Stimulated activated CD8-positive, alpha-beta memory T cell treated with anti-CD3 and anti-CD28 coated beads, Interleukin-12 subunit alpha, Interleukin-12 subunit beta, amount 100 ng/mL, for 4 hours (primary cell): ENCODE results near the gene XRCC5.
"Not testable (repeated sequence)": the region's sequence is repeated elsewhere in the genome, so short reads cannot be mapped to it uniquely, and the experiment has no call there.

Experiments used
- DNase-seq: peaks from one replicate; pipeline ENCODE4 v3.0.0-alpha.2; 2020; ENCODE audit warnings: low read depth

Gene XRCC5

DNA sequence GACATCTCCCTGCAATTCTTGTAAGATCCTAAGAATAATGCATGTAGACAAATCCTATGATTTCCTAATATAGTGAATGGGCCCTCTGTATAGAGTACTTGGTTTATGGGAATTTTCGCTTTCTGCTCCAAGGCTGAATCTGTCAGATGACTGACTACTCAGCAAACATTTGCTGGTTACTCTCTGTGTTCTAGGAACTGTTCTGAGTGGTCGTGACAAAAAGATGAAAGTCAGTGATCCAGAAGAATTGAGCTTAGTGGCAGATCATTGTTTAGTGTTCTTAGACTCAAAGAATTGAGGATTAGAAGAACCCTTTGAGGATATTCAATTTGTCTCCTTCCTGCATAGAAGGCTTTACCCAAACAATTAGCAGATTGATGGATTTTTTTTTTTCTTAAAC lies 10.0 kb downstream of the XRCC5 start:
- no peak for DNase-seq

DNA sequence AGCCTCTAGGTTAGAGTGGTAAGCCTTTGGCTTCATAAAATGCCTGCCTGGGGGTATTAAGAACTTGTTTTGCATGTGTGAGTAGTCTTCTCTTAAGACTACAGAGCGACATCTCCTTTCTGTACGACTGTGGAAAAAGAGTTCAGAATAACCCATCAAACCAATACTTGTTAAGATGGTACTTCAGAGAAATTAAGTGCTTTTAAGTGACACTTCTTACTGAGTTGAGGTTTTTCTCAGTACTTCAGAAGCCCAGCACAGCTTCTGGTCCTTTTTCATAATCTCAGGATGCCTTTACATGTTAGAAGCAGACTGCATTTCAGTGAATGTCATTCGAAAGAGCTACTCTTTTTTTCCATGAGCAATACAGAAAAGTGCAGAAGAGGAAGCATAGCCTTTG lies 10.8 kb downstream of the XRCC5 start:
- no peak for DNase-seq

DNA sequence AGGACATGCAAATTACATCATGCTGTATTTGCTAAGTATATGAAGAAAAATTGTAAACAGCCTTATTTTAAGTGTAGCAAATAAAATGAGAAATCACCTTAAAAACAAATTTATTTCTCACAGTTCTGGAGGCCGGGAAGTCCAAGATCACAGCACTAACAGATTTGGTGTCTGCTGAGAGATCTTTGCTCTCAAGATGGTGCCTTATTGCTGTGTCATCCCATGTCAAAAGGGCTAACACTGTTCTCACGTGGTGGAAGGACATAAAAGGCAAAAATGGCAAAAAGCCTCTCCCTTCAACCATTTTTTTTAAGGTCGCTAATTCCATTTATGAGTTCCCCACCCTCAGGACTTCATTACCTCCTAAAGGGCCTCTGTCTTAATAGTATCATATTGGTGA lies 12.1 kb downstream of the XRCC5 start:
- DNase-seq: no peak

DNA sequence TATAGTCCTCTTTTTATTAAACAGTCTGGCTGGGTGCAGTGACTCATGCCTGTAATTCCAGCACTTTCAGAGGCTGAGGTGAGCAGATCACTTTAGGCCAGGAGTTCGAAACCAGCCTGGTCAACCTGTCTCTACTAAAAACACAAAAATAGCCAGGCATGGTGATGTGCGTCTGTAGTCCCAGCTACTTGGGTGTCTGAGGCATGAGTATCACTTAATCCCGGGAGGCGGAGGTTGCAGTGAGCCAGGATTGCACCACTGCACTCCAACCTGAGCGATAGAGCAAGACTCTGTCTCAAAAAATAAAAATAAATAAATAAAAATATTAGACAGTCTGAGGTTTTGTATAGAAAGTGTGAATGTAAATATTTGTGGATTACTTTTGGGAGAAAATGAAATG lies 17.8 kb downstream of the XRCC5 start:
- DNase-seq: no peak

DNA sequence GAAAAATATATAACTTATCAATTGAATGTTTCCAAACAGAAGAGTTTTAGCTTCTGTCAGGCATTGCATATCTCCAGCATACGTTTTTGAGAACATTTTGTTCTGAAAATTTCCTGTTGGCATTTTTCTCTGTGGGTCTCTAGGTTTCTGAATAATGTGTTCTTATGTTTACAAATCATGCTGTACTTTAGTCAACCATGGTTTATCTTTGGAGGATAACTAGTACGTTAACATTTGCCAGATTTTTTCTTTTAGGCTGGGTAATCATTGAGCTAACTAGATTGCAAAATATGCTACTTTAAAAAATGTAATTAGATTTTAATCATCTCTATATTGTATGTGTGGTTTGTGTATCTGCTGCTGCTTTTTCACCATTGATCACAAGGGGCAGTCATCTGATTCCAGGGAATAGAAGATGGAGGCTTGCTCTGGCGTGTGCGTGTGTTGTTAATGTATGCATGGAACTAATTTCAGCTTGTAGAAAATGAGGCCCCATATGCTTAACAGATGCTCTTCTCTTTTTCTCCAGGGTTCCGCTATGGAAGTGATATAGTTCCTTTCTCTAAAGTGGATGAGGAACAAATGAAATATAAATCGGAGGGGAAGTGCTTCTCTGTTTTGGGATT lies 21.3 kb downstream of the XRCC5 start:
- DNase-seq: no peak

DNA sequence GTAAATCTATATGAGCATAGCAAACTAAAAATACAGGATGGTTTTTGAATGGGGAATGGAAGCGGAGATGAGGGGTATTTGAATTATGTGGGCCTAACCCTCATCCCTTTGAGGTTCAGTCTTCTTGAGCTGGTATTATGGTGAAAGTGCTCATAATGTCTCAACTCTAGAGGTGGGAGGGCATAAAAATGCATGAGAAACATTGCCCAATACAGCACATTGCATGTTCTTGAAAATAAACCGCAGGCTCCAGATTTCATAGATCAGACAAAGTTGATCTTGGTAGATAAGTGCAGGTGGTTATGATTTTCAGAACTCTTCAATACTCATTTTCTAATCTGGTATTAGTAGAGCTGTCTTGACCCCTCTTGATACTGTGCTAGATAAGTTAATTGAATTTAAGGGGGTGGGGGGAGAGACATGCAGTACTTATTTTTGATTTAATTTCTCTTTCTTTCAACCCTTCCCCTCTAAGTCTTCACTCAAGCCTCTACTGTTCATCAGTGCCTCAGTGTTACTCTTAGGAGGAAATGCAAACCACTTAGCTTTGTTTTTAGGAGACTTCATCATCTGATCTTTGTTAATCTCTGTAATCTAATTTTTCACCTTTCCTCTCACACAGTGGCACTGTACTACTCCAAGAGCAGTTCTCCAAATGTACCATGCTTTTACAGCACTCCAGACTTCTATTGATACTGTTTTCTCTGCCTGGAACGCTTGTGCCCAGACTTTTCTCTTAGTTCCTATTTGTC lies 22.2 kb downstream of the XRCC5 start:
- no peak for DNase-seq

DNA sequence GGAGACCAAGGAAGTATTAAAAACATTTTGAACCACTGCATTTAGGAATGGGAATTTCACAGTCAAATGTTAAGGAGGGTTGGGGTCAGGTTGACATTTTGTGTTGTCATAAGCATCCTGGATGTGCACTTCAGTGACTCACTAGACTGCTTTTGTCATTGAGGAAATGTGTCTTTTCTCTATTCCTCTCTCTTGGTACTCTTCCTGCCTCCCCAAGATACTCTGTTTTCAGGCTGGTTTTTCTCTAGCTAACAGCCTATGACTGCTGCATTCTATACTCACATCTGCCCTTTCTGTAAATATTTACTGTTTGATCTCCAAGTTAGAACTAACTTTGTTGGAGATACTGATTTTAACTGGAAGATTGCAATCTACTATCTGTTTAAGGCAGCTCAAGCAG lies 23.4 kb downstream of the XRCC5 start:
- no peak for DNase-seq

DNA sequence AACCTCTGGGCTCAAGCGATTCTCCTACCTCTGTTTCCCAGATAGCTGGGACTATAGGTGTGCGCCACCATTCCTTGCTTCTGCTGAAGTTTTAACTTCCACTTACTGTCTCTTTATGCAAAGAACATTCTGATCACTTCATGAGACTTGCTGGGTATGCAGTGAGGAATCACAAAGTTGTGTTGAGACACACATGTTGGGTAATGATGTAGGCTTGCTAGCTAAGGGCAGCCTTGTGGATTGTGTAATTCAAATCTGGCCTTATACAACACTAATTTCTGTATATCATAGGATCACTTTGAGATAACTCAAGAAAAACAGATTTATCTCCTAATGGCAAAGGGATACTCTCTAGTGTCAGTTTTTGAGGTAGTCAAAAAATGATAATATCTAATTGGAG lies 24.2 kb downstream of the XRCC5 start:
- no peak for DNase-seq

DNA sequence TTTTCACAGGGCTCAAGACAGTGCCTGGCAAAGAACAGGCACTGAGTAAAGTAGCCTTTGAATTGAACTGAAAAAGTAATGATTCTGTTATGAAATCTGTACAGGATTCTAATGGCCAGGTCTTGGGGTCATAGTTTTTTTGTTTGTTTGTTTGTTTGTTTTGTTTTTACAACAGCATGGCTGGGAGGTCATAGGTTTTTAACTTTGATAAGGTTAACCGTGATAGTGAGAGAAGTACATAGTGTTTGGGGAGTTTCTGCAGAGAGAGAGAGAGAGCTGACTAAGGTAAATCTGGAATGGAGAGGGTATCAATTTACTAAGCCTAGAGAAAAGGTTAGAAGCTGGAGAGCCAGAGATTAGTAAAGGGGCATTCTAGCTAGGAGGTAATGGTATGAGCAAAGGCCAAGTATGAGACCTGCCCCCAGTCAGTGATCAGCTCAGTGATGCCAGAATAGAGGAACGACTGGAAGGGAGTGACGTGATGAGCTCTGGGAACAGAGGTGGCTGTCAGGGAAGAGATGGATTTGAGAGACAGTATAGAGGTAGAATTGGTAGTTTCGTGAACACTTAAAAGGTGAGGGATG lies 25.9 kb downstream of the XRCC5 start:
- no peak for DNase-seq

DNA sequence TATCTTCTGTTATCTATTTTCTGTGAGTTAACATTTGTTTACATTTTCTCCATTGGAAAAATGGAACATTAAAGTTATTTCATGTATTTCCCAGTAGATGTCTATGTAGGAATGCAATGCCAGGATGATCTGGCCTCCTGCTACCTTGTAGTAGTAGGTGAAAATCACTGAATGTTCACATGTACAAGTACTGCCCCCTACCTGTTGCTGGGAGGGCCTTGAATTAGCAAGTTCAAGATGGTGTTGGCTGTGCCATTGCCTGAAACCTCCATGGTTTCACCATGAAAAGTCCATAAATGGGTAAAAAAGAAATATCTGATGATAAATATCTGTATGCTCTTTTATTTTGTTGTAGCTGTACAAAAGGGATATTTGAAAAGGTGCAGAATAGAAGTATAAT lies 30.7 kb downstream of the XRCC5 start:
- no peak for DNase-seq

DNA sequence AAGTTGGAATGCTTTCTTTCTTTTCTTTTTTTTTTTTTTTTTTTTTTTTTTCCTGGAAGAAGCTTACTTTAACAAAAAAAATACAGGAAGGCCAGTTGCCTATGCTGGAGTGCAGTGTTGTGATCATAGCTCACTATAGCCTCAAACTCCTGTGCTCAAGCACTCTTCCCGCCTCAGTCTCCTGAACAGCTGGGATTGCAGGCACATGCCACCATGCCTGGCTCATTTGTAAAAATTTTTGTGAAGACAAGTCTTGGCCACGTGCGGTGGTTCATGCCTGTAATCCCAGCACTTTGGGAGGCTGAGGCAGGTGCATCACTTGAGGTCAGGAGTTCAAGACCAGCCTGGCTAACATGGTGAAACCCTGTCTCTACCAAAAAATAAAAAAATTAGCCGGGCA lies 32.4 kb downstream of the XRCC5 start:
- DNase-seq: not testable (repeated sequence)

DNA sequence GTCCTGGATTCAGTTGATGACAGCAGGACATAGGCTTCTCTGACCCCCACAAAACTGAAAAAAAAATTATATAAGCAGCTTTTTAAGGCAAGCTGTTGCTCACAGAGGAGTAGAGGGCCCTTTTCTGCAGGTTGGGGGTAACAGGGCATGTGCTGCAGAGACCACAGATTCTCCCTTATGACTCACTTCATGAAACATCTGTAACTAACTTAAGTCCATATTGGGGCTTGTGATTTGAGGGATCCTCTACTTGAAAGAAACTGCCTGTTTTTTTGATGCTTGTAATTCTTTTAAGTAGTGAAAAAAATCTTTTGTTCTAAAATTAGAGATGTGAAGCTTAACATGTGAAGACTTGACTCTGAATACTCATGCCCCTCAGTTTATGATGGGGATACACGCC lies 33.4 kb downstream of the XRCC5 start:
- DNase-seq: no peak

DNA sequence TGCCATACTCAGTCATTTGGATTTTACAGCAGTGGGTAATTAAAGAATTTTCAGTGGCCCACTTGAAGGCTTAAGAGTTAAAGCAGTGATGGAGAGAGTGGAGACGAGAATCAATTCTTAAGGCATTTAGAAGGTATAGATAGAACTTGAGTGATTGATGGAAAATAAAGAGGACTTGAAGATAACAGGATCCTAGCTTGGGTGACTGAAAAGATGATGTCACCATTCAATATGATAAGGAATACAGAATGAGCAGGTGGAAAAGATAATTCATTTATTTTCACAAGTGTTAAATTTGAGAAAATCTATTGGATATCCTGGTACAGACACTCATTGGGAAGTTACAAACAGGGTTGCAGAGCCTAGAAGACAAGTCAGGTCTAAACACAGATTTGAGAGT lies 35.2 kb downstream of the XRCC5 start:
- no peak for DNase-seq

DNA sequence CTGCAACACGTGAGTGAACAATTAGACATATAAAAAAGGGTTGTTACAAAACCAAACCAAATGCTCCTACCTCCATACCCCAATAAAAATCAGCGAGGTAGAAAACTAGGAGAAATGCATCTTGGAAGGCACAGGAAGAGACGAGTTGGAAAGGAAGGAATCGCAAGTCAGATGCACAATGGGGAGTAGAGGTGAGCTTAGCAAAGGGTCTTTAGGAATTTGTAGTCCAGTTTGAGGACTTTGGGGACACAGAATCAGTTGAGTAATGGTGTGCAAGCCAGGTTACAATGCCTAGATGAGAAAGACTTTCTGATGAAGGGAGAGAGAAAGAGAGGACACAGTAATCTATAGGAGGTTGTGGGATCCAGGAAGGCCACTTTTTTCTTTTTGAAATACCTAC lies 35.7 kb downstream of the XRCC5 start:
- no peak for DNase-seq

DNA sequence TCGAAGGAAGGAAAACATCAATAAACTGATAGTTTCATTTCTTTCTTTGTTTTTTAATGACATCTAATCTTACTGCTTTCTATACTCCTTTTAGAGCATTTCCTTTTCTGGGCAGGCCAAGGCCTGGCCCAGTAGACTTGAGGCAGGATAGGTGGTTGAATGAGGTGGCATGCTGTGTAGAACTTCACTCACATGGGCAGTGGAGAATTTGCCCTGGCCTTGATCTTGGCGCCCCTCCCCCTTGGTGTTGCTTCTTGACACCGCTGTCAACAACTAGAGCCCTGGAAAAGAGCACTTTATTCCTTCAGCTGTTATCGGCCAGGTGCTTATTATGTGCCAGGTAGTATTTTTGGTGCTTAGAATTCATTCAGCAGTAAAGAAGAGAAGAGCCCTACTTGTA lies 37.4 kb downstream of the XRCC5 start:
- DNase-seq: no peak

DNA sequence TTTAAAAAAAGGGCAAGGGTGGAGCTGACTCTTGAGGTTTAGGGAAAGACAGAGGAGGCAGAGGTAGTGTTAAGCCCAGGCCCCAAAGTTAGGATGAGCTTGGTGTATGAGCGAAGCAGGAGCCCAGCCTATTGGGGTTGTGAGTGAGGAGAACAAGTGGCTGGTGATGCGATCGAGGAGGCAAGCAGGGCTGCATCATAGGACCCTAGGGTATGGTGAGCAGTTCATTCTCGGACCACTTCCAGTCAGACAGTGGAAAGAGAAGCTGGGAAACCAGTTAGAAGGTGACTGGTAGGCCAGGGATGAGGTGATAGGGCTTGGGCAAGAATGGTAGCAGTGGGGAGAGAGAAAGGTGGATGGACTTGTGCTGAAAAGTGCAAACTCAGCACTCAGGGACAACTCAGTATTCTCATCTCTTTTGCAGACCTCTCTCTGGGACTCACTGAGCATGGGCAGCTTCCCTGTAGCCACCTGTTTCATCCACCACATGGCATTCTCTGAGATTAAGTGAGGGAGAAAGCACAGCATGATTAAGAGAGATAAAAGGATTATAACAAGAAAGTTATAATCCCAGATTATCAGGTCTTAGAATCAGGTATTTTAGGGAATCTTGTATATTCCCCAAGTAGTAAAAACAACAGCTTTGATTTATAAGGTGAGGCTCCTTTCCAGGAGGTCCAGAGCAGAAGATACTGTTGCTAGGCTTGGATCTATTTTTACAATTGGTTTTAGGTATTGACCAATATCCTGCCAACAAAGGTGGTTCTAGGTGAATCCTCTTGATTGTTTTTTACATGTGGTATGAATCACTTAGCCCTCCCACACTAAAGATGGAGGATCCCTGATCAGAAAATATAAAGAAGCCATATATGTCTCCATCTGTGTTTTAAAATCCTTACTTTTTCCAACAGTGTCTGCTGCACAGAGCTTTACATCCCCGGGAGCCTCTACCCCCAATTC lies 38.3 kb downstream of the XRCC5 start:
- no peak for DNase-seq

DNA sequence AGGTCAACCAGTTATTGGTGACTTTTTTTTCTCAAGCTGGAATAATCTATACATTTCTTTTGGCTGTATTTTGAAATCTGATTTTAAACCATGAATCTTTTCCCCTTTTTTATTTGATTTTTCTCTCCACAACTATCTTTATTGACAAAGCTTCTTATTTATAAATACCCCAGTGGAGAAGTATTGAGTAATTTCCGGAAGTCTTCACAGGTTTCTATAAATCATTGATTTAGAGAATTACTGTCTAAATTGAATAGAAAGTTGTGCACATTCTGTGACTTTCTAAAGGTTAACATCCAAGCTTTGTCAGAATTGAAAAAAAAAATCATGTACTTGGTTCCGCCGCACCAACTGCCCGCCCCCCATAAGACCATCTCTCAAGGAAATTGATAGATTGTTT lies 39.8 kb downstream of the XRCC5 start:
- no peak for DNase-seq

DNA sequence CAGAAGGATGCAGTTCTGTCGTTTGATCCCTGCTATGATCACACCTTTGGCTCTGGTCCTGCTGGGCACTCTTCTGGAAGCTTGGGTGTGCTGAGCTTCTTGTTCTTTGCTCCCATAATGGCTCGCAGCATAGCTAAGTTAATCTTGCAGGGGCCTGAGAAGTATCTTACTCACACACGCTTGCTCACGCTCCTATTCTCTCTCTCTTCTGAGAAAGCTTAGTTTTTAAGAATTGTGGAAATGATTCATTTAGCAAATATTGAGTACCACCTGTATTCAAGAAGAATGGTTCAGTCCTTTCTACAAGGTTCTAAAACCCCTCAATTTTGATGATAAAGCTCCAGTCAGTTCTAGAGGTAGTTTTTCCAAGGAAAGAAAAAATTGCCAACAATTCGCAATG lies 40.6 kb downstream of the XRCC5 start:
- no peak for DNase-seq

DNA sequence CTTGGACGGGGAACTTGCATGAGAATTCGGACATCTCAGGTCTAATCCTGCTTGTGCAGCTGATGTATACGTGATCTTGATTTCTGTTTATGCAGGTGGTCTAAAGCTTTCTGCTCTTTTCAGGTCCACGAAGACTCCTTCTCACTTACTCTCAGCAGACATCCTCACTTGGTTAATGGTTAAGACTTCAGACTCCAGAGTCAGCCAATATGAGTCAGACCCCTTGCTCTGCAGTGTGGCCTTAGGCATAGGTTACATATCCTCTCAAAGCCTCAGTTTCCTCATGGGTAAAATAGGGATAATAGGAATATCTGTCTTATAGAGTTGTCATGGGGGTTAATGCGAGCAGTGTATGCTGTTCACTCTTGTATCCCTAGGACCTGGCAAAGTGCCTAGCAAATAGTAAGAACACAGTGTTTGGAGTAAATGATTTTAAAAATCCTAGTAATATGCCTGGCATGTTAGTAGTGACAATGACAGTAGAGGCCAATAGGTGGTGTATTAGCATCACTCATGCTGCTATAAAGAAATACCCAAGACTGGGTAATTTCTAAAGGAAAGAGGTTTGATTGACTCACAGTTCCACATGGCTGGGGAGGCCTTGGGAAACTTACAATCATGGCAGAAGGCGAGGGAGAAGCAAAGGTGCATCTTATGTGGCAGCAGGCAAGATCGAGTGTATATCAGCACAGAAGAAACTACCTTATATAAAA lies 42.3 kb downstream of the XRCC5 start:
- DNase-seq: no peak

DNA sequence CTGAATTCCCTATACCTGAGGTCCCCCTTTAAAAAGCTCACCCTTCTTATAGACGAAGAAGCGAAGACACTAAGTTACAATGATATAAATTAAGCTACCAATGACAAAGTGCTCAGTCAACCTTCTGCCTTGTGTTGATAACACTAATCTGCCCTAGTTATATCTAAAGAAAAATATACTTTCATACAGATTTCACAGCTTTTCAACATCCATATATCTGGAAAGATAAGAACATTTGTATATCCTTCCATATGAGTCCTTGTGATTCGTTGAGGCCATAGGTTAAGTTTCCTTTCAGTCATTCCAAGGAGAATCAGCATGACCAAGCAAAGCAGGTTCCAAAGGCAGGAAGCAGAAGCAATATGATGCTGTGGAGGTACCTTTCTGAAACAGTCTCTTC lies 46.8 kb downstream of the XRCC5 start:
- no peak for DNase-seq

DNA sequence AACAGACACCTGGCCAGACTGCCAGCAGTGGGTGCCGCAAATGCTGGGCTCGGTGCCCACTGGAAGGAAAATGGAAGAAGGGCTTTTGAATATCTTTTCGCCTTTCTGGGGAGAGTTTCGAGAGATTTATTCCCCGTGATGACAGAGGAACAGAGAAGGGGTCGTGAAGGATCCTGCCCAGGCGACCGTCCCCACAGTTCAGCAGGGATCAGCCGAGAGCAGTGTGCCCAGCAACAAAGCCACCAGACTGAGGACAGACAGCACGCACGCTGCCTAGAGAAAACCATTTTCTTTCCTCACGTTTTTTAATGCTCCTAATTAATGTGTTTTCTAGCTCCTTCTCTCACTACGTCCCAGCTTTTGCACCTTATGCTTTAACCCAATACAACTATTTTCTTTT lies 47.7 kb downstream of the XRCC5 start:
- DNase-seq: no peak

DNA sequence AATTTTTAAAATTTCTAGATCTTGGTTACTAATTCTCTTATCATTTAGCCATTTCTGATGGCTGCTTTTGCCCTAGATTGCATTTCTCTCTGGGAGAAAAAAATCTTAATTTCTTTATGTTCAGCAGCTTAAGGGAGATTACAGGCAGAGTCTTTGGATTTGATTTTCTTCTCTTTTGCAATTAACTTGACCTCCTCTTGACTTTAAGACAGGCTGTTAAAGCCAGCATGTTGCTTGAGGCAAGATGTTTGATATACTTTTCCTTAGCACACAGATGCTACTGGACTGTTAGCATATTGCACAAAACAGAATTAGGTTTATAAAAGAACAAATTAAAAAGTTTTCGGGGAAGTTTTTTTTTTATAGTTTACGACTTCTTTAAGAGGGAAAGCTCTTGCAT lies 50.0 kb downstream of the XRCC5 start:
- DNase-seq: no peak
